Omental fat pad (tissue), 4 donors: ENCODE data around the gene RNF207. TPM values are rescaled to one million over a fixed set of nuclear protein-coding genes. Genes with fewer than 3 reads are reported as not detected.

Source experiments
- ATAC-seq: fragments of 150-250 bp; one replicate; pipeline ENCODE4 v1.9.1; 2016; ENCODE audit warnings: mild to moderate bottlenecking, moderate library complexity; ENCODE audit not compliant: low FRiP score
- DNase-seq: peaks from one replicate; pipeline ENCODE4 v3.0.0-alpha.2; 2019; ENCODE audit warnings: low spot score
- total RNA-seq, 4 donors: library from RNA; depleted of rRNA; stranded (reverse); fragments of >200 nt; gene quantifications; one replicate each; pipeline ENCODE4 v1.1.0, GENCODE V29; 2016
- TF ChIP-seq, protein P1 (sequence below), 3 donors: fragments of 450-650 bp; IDR thresholded peaks; one replicate each; pipeline ENCODE4 v1.5.1; 2016 to 2017; ENCODE audit warnings: antibody characterized with exemption in 3 of 3, mild to moderate bottlenecking in 3 of 3, moderate library complexity in 2 of 3

Gene RNF207
- total RNA-seq, 4 donors from 2014 or later, result 5.2 to 48.2 (median 9.5) TPM

- no peak for ATAC-seq
- no peak for DNase-seq
- TF ChIP-seq, protein P1, sequence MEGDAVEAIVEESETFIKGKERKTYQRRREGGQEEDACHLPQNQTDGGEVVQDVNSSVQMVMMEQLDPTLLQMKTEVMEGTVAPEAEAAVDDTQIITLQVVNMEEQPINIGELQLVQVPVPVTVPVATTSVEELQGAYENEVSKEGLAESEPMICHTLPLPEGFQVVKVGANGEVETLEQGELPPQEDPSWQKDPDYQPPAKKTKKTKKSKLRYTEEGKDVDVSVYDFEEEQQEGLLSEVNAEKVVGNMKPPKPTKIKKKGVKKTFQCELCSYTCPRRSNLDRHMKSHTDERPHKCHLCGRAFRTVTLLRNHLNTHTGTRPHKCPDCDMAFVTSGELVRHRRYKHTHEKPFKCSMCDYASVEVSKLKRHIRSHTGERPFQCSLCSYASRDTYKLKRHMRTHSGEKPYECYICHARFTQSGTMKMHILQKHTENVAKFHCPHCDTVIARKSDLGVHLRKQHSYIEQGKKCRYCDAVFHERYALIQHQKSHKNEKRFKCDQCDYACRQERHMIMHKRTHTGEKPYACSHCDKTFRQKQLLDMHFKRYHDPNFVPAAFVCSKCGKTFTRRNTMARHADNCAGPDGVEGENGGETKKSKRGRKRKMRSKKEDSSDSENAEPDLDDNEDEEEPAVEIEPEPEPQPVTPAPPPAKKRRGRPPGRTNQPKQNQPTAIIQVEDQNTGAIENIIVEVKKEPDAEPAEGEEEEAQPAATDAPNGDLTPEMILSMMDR (IDR thresholded peaks at IDR 0.05), result no peak
Measured at GRCh38 chr1:6167391-6168303, 38.3 kb upstream of the RNF207 start.

- DNase-seq (no peak), ATAC-seq (no peak)
- TF ChIP-seq, protein P1 (IDR thresholded peaks at IDR 0.05), result no peak
Measured at GRCh38 chr1:6168947-6169586, 36.9 kb upstream of the RNF207 start.

GRCh38 chr1:6170116-6170741 lies 35.7 kb upstream of the RNF207 start:
- no peak for DNase-seq
- TF ChIP-seq, protein P1 (IDR thresholded peaks at IDR 0.05), result no peak
- no peak for ATAC-seq

DNA sequence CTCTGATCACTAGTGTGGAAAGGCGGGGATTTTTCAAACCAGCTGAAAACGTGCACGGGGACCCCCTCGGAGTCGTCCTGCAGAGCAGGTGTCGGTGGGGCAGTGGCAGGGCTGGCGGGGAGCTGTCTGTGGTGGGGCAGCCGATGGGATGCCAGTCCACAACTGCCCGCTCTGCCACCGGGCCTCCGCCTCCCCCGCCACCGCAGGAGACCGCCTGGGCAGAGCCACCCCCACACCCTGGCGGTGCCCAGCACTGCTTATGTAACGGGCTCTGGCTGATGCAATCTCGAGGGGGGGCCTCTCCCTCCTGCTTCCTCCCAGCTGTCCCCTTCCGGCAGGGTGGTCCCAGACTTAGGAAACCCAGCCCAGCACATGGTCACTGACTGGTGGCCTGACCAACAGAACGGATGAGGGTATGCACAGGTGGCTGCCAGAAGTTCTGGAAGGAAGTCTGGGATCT lies 35.1 kb upstream of the RNF207 start:
- DNase-seq, result no peak
- TF ChIP-seq, protein P1 (IDR thresholded peaks at IDR 0.05), result no peak
- ATAC-seq, result no peak

DNA sequence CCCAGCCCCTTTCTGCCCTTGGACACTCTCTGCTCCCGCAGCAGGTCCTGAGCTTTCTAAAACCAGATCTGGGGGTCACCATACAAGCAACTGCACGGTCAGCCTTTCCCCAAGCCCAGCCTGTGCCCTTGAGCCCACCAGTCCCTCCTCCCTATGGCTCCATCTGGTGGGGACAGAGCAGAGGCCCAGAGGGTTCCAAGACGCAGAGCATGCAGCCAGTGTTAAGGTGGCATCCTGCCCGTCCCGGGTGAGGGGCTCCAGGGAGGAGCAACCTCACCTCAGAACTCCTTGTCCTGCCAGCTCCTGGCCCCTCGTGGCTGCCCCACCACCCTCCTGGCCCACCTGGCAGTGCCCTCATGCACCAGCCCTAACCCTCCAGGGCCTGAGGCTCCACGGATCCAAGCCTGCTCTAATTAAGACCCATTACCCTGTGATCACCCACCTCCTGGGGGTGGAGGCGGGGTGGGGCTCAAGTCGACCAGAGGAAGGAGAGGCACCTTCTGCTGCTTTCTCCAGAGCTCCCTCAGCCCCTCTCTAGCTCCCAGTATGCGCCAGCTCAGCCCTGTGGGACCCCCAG lies 34.3 kb upstream of the RNF207 start:
- no peak for DNase-seq
- ATAC-seq, result no peak
- TF ChIP-seq, protein P1 (IDR thresholded peaks at IDR 0.05), result no peak

DNA sequence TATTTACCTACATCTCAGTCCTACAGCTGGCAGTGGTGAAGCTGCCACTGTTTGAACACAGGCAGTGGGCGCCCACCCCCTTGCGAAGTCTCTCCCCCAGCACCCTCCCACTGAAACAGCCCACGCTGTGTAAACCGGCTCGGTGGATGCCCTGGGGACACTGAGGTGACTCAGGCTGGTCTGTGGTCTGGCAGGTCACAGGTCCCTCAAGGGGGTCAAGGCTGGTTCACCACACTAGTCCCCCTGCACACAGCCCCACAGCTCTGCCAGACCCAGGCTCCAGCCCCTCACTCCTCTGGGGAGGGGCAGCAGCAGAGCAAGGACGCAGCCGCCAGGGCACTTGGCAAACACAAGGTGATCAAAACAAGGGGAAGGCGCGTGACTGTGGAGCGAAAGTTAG lies 33.4 kb upstream of the RNF207 start:
- TF ChIP-seq, protein P1 (IDR thresholded peaks at IDR 0.05), result no peak
- DNase-seq, result no peak
- no peak for ATAC-seq
